ENCODE measurements around the gene NME7. TPM values are rescaled to one million over a fixed set of nuclear protein-coding genes. Genes with fewer than 3 reads are reported as not detected.

Gene NME7
- polyA plus RNA-seq, 1 experiment, result 7.5 TPM

DNA sequence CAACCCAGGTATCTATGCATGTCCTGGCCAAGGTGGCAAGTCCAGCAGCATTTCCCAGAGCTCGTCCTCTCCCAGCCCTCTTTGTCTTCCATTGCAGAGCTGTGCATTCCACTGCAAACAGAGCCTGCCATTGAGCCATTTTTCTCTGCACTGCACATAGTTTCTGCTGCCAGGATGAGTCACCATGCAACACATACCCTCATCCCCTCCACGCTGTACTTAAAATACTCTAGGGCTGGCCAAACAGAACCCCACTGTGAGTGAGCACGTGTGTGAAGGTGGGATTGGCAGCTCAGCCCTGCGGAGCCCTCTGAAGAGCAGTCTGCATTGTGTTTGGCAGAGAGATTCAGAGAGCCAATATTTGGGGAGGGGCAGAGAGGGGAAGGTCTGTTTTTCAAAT lies 265.0 kb downstream of the NME7 start:
- CTCF ChIA-PET, result interaction anchor here (1.0 kb wide), 1 partner anchor 499 kb away, joined by 5 read pairs; no protein-coding TSS in a partner anchor
- Histone ChIP-seq H3K27me3 (ENCODE audit: control insufficient read depth, insufficient read depth, low read length) (peaks cover 4% of the 10 kb centered on the region), H3K36me3 (ENCODE audit: control insufficient read depth, insufficient read depth, low read length) (no peaks in the 10 kb centered on the region), H3K4me3 (ENCODE audit: low read depth, low read length) (no peak overlapping the region)
- DNase-seq (ENCODE audit: low read depth), result no peak
- POLR2A ChIA-PET, result no interaction called here
- TF ChIP-seq, protein P1, sequence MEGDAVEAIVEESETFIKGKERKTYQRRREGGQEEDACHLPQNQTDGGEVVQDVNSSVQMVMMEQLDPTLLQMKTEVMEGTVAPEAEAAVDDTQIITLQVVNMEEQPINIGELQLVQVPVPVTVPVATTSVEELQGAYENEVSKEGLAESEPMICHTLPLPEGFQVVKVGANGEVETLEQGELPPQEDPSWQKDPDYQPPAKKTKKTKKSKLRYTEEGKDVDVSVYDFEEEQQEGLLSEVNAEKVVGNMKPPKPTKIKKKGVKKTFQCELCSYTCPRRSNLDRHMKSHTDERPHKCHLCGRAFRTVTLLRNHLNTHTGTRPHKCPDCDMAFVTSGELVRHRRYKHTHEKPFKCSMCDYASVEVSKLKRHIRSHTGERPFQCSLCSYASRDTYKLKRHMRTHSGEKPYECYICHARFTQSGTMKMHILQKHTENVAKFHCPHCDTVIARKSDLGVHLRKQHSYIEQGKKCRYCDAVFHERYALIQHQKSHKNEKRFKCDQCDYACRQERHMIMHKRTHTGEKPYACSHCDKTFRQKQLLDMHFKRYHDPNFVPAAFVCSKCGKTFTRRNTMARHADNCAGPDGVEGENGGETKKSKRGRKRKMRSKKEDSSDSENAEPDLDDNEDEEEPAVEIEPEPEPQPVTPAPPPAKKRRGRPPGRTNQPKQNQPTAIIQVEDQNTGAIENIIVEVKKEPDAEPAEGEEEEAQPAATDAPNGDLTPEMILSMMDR (IDR thresholded peaks at IDR 0.05; ENCODE audit: insufficient read depth, low read depth, low read length), result no peak

- ChIA-PET POLR2A (interaction anchor here (0.7 kb wide), 1 partner anchor 19 kb away, joined by 3 read pairs; no protein-coding TSS in a partner anchor), CTCF (interaction anchor here (1.1 to 1.3 kb wide), 3 partner anchors 11 to 33 kb away, joined by 3 to 4 read pairs (median 3); no protein-coding TSS in a partner anchor)
- TF ChIP-seq, protein P1 (IDR thresholded peaks at IDR 0.05; ENCODE audit: insufficient read depth, low read depth, low read length), result no peak
- no peak for DNase-seq (ENCODE audit: low read depth)
- no peak overlapping the region for H3K4me3 ChIP-seq (ENCODE audit: low read depth, low read length)
- no peaks in the 10 kb centered on the region for H3K36me3 ChIP-seq (ENCODE audit: control insufficient read depth, insufficient read depth, low read length)
- H3K27me3 ChIP-seq (ENCODE audit: control insufficient read depth, insufficient read depth, low read length), result peaks cover 4% of the 10 kb centered on the region
These were observed 266.9 kb downstream of the NME7 start for GRCh38 chr1:169100651-169101088.

GRCh38 chr1:169100208-169100607 lies 267.4 kb downstream of the NME7 start:
- ChIA-PET CTCF (interaction anchor here (1.1 to 1.2 kb wide), 2 partner anchors 11 to 34 kb away, joined by 3 read pairs; no protein-coding TSS in a partner anchor), POLR2A (no interaction called here)
- DNase-seq (ENCODE audit: low read depth), result no peak
- TF ChIP-seq, protein P1 (IDR thresholded peaks at IDR 0.05; ENCODE audit: insufficient read depth, low read depth, low read length), result no peak
- no peak overlapping the region for H3K4me3 ChIP-seq (ENCODE audit: low read depth, low read length)
- no peaks in the 10 kb centered on the region for H3K36me3 ChIP-seq (ENCODE audit: control insufficient read depth, insufficient read depth, low read length)
- peaks cover 3% of the 10 kb centered on the region for H3K27me3 ChIP-seq (ENCODE audit: control insufficient read depth, insufficient read depth, low read length)

GRCh38 chr1:169099561-169099960 lies 268.0 kb downstream of the NME7 start:
- CTCF ChIA-PET, result interaction anchor here (1.2 kb wide), 1 partner anchor 12 kb away, joined by 3 read pairs; no protein-coding TSS in a partner anchor
- TF ChIP-seq, protein P1 (IDR thresholded peaks at IDR 0.05; ENCODE audit: insufficient read depth, low read depth, low read length), result no peak
- Histone ChIP-seq H3K27me3 (ENCODE audit: control insufficient read depth, insufficient read depth, low read length) (no peaks in the 10 kb centered on the region; the same call in none of the 2 replicates), H3K36me3 (ENCODE audit: control insufficient read depth, insufficient read depth, low read length) (no peaks in the 10 kb centered on the region), H3K4me3 (ENCODE audit: low read depth, low read length) (no peak overlapping the region)
- no peak for DNase-seq (ENCODE audit: low read depth)
- POLR2A ChIA-PET, result no interaction called here

DNA sequence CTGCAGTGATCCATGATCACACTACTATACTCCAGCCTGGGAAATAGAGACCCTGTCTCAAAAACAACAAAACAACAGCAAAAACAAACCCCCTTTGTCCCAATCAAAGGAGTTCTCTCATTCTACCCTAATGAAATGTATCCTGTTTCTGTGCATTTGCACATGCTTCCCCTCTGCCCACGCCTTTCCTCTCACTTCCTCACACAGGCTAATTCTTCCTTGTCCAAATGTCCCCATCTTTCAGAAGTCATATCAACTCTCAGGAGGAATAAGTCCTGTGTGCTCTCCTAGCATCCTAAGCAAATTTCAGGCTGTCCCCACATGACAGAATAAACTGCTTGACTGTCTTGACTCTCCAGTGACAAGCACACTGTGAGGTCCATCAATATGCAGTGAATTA lies 269.2 kb downstream of the NME7 start:
- TF ChIP-seq, protein P1 (IDR thresholded peaks at IDR 0.05; ENCODE audit: insufficient read depth, low read depth, low read length), result no peak
- ChIA-PET CTCF (no interaction called here), POLR2A (no interaction called here)
- H3K36me3 ChIP-seq (ENCODE audit: control insufficient read depth, insufficient read depth, low read length), result no peaks in the 10 kb centered on the region
- DNase-seq (ENCODE audit: low read depth), result no peak
- H3K4me3 ChIP-seq (ENCODE audit: low read depth, low read length), result no peak overlapping the region
- no peaks in the 10 kb centered on the region; the same call in none of the 2 replicates for H3K27me3 ChIP-seq (ENCODE audit: control insufficient read depth, insufficient read depth, low read length)
